Coronary artery (tissue), 2 donors: ENCODE results near the gene S100A4.

Source experiments
- DNase-seq: peaks from one replicate; pipeline ENCODE4 v3.0.0-alpha.2; 2017; ENCODE audit warnings: low spot score
- H3K27ac ChIP-seq, 2 donors: fragments of 200-600 bp; sonication (generic); one replicate each; pipeline ENCODE4 v1.5.1; 2016 to 2019
- H3K4me3 ChIP-seq: fragments of 200-600 bp; sonication (generic); 2 replicates; pipeline ENCODE4 v1.5.1; 2016; ENCODE audit warnings: mild to moderate bottlenecking, moderate library complexity
- TF ChIP-seq, protein P1 (sequence below): fragments of 200-600 bp; sonication (generic); IDR thresholded peaks from one replicate; pipeline ENCODE4 v1.5.1; 2019; ENCODE audit warnings: antibody characterized with exemption

The S100A4 gene

DNA sequence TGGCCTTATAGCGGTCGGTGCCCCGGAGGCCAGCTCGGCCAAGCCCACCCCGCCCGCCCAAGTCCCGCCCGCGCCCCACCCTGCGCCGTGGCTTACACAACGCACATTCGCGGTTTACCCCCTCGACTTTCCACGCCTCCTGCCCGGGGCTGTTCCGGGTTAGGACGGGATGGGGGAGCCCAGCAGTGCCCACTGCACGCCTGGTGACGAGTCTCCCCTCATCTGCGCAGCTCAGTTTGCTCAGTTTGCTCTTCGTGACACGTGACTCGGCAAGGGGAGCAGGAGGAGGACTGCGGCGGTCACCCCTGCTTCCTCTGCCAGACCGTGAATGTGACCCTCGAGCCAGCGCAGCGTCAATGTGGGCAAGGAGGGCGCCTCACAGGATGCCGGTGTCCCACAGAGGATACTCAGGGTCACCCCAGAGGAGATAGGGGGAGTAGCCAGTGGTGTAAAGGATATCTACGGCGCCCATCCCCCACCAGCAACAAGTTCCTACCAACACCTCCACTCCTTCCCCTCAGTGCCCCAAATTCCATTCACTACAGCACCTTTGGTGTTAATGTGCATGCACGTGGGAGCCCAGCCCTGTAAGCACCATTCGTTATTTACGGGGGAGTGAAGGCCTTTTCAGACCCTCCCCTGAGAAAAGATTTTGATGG is 9.5 kb downstream of the S100A4 start:
- DNase-seq = peak; percentile 96
- TF ChIP-seq, protein P1, sequence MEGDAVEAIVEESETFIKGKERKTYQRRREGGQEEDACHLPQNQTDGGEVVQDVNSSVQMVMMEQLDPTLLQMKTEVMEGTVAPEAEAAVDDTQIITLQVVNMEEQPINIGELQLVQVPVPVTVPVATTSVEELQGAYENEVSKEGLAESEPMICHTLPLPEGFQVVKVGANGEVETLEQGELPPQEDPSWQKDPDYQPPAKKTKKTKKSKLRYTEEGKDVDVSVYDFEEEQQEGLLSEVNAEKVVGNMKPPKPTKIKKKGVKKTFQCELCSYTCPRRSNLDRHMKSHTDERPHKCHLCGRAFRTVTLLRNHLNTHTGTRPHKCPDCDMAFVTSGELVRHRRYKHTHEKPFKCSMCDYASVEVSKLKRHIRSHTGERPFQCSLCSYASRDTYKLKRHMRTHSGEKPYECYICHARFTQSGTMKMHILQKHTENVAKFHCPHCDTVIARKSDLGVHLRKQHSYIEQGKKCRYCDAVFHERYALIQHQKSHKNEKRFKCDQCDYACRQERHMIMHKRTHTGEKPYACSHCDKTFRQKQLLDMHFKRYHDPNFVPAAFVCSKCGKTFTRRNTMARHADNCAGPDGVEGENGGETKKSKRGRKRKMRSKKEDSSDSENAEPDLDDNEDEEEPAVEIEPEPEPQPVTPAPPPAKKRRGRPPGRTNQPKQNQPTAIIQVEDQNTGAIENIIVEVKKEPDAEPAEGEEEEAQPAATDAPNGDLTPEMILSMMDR = no peak
- Histone ChIP-seq H3K27ac (peak overlapping the region; percentile 98 to 99), H3K4me3 (peak overlapping the region; percentile 90)

DNA sequence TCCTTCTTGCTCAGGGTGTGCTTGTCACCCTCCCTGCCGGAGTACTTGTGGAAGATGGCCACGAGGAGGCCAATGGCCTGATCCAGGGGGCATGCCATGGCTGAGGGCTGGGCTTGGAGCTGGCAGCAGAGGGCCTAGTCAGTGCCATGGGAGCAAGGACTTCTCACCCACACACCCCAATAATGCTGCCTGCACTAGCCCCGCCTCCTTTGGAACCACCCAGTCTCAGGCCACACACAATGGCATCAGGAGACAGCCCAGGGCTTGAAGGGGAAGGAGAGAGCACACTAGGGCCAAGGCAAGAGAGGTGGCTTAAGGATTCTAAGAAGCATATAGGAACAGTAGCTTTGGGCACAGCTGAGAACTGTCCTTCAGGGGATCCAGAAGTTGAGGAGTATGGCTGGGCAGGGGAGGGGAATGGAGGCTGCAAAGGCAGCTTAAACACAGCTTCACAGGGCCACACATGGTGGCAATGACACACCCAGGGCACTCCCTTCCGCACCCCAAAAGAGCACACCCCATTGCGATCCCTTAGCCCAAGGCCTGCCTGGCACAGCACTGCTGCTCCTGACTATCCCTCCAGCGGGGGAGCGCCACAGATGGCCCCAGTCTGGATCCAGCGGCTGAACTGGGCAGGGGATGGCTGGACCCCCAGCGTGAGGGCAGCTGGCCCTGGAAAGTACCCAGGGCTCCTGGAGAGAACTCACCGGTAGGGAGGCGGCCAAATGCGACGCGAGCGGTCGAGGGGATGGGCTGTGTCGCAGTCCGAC is 10.2 kb downstream of the S100A4 start, which contains the start of gene S100A6:
TSS of gene S100A6 (minus strand) at position 750 of the 770 bp plus-strand sequence. CDS start at position 98, 652 bp downstream.
- TF ChIP-seq, protein P1 = no peak
- DNase-seq = peak; percentile 90
- peak within 1 kb of the TSS; percentile 90 for H3K4me3 ChIP-seq
- peak within 1 kb of the TSS; percentile 98 to 99 for H3K27ac ChIP-seq

DNA sequence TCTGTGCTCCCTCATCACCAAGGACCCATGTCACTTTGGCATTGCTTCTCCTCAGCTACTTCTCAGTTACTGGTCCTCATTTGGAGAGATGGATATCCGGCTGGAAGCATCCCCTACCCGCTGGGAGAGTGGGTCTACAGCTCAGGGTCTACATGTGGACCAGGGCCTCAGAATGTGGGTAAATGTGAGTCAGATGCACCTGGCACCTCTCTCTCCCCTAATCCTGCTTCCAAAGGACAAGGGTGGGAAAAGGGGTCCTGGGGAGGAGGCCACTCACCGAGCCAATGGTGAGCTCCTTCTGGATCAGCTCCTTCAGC is 10.7 kb downstream of the S100A4 start:
- peak overlapping the region; percentile 90 for H3K4me3 ChIP-seq
- no peak for DNase-seq
- peak overlapping the region; percentile 98 to 99 for H3K27ac ChIP-seq
- TF ChIP-seq, protein P1 = no peak

DNA sequence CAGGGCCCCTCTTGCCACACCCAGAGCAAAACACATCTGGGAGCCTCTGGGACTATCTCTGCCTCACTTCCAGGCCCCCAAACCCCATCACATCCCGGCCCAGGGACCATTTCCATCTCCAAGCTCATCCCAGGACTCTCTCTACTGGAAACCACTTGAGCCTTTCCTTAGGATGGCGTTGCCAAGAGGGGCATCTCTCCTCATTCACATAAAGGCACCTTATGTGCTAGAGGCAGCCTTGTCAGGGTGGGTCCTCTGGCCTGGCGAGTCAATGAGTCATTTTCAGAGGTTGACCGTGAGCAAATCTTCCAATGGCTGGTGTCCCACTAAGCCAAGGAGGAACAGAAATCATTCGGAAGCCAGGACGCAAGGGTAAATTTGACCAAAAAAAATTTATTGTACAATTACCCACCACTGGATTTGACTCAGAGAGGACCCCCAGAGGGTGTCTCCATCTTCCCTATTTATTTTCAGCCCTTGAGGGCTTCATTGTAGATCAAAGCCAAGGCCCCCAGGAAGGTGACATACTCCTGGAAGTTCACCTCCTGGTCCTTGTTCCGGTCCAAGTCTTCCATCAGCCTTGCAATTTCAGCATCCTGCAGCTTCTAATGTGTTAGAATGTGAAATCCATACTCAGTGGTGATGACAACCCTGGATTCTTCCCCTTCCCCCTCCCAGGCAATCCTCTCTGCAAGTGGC is 11.2 kb downstream of the S100A4 start:
- Histone ChIP-seq H3K4me3 (peak overlapping the region; percentile 90), H3K27ac (peak overlapping the region; percentile 98 to 99)
- DNase-seq = no peak
- TF ChIP-seq, protein P1 = no peak

DNA sequence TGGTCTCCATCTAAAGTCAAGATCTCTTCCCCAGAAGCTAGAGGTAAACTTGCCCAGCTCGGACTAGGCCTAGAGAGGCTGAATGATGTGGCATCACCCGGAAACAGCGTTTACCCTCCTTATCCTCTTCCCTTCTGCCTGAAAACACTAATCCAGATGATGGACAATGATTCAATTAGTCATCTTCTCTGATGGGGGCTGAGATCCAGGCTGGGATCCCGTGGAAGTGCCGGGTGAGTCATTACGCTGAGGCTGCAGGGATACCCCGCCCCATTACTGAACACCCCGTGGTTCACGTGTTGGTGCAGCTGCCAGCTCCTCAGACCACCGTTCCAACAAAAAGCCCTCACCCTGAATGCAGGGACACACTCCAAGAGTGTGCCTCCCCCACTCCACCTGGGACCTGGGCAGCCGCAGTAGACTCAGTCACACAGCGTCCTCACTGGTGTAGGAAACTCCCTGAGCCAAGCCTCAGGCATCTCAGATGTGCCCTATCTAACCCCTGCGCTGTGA is 11.9 kb downstream of the S100A4 start:
- H3K4me3 ChIP-seq = peak overlapping the region; percentile 90
- peak overlapping the region; percentile 98 to 99 for H3K27ac ChIP-seq
- peak; percentile 88 for DNase-seq
- TF ChIP-seq, protein P1 = no peak

DNA sequence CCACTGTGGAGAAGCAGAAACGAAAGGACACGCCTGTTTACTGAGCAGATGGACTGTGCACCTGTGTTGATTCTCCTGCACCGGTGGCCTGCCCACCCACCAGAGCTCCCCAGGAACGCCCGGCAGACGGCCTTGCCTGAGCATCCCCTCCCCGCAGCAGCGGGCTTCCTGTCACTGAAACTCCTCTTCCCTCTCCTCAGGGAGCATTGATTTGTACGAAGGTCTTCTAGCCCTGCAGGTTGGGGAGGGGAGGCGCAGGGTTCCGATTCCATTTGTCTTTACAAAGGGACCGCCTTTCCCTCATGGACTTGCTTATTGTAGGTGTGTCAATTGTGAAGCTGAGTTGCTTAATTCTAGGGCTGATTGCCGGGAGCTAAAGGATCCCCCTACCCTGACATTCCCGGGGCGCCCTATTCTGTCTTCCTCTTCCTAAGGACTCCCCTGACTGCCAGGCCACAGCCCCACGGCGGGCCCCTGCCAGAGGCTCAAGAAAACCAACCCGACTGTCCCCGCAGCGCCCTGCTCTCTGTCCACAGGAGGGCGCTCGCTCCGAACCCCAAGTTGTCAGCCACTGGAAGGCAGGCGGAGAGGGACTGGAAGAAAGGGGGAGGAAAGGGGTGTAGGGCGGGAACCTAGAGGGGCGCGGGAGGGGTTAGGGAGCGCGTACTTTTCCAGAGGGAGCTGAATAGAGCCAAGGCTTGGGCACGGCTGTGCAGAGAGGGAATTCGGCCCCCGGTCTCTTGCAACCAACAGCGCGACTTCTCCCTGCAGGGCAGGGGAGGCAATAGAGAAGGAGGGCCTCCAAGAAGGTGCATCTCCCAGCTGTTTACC is 12.6 kb downstream of the S100A4 start:
- TF ChIP-seq, protein P1 = peak; percentile 71
- Histone ChIP-seq H3K27ac (peak overlapping the region; percentile 98 to 99), H3K4me3 (peak overlapping the region; percentile 90)
- DNase-seq = peak; percentile 93
